LNCAP (cell line): ENCODE data around the gene CFAP61.

Experiments
- CTCF ChIP-seq: fragments of 450-650 bp; IDR thresholded peaks from 2 replicates; pipeline ENCODE4 v1.5.1; 2017; ENCODE audit warnings: mild to moderate bottlenecking

The CFAP61 gene

GRCh38 chr20:20341371-20341770 lies 289.0 kb downstream of the CFAP61 start:
- no peak for TF ChIP-seq CTCF

DNA sequence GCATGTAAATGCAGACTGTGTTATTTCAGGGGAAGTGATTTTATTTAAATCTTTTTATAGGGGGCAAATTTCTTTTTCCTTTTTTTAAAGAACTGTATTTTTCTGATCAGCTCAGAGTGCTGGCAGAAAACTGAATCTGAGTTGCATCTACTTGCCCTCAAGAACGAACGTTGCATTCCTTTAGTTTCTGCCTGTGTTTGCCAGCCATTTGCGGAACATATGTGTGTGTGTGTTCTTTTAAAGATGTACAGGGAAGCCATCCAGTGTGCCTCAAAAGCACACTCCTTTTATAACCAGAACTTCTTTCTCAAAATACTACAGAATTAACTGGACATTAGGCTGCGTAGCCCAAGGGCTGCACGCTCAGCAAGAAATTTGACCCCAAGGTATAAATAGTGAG lies 289.7 kb downstream of the CFAP61 start:
- no peak for TF ChIP-seq CTCF

GRCh38 chr20:20343932-20344331 lies 291.6 kb downstream of the CFAP61 start:
- TF ChIP-seq CTCF: no peak

DNA sequence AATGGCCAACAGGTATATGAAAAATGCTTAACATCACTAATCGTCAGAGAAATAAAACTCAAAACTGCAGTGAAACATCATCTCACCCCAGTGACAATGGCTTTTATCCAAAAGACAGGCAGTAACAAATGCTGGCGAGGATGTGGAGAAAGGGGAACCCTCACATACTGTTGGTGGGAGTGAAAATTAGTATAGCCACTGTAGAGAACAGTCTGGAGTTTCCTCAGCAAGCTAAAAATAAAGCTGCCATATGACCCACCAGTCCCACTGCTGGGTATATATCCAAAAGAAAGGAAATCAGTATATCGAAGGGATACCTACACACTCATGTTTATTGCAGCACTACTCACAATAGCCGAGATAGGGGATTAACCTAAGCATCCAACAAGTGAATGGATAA lies 292.1 kb downstream of the CFAP61 start:
- no peak for TF ChIP-seq CTCF

DNA sequence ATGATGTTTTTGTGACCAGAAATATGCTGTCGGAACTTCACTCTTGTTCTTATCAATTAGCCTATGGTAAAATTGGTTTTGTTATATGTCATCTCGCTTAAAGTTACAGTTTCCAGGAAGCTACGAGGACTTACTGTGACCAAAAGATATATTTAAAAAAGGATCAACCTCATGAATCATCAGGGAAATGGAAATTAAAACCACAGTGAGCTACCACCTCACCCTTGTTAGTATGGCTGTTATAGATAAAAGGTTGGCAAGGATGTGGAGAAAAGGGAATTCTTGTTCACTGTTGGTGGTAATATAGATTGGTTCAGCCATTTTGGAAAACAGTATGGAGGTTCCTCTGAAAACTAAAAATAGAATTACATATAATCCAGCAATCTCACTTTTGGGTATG lies 301.2 kb downstream of the CFAP61 start:
- no peak for TF ChIP-seq CTCF

DNA sequence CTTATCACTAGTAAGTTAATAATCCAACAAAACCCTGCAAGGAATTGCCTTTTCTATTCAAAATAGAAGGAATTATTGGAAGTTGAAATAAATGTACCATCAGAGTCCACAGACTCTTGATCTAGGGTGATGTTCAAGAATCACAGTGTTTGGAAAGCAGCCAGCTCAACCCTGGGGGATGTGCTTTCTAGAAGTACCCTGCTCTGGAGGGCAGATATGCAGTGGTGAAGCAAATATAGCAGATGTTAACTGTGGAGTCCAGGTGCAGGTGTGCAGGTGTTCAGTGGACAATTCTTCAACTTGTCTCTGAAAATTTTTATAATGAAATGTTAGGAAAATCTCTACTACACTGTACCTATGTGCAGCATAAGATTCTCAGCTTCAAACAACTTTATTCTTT lies 306.5 kb downstream of the CFAP61 start:
- no peak for TF ChIP-seq CTCF

DNA sequence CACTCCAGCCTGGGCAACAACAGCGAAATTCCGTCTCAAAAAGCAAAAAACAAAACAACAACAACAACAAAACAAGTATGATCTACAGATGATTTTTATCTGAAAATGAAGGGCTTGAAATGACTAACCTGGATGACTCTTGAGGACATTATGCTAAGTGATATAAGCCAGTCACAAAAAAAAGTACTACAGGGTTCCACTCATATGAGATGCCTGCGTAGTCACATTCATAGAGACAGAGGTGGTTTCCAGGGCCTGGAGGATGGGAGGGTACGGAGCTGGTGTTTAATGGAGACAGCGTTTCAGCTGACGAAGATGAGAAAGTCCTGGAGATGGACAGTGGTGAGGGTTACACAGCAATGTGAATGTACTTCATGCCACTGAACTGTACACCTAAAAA lies 307.3 kb downstream of the CFAP61 start:
- no peak for TF ChIP-seq CTCF

- TF ChIP-seq CTCF: peak; percentile 90
Measured at GRCh38 chr20:20360464-20360863, 308.1 kb downstream of the CFAP61 start.
